ENCODE results near the gene TALDO1.

- no peak for TF ChIP-seq KAT7 (CRISPR knock-in tag; IDR thresholded peaks at IDR 0.05; ENCODE audit: borderline replicate concordance)
- no peak for TF ChIP-seq CTCF (IDR thresholded peaks at IDR 0.05)
- no peak for TF ChIP-seq RORB (CRISPR knock-in tag; IDR thresholded peaks at IDR 0.05)
- TF ChIP-seq NFATC4 (CRISPR knock-in tag; IDR thresholded peaks at IDR 0.05) = no peak
- no peak for TF ChIP-seq TP53 (CRISPR knock-in tag; IDR thresholded peaks at IDR 0.05)
- no peak for TF ChIP-seq E2F5 (CRISPR knock-in tag; IDR thresholded peaks at IDR 0.05)
Observed at GRCh38 chr11:724049-724777, 23.1 kb upstream of the TALDO1 start.

Measured in WTC11 (cell line).